AG04449 (cell line): Measurements from ENCODE around the gene SMG7.
"Not testable (repeated sequence)": the region's sequence is repeated elsewhere in the genome, so short reads cannot be mapped to it uniquely, and the experiment has no call there.

ENCODE experiments used
- CTCF ChIA-PET: fragments of 350-600 bp; formaldehyde crosslinking; extraction: SDS; loops from one replicate; lab custom pipeline; 2021; ENCODE audit warnings: antibody characterized with exemption; lab: Yijun Ruan, JAX
- POLR2A ChIA-PET: fragments of 400-600, 350-600 bp; formaldehyde crosslinking; extraction: SDS; loops from one replicate; lab custom pipeline; 2020; ENCODE audit warnings: antibody characterized with exemption, inconsistent platforms; lab: Yijun Ruan, JAX
- DNase-seq: peaks from one replicate; pipeline ENCODE4 v3.0.0-alpha.2; 2010; ENCODE audit warnings: low read depth, low spot score
- H3K4me3 ChIP-seq: 2 replicates; pipeline ENCODE4 v1.5.1; 2011; ENCODE audit warnings: low read depth, mild to moderate bottlenecking, control low read depth, low read length
- CTCF ChIP-seq: IDR thresholded peaks from one replicate; pipeline ENCODE4 v1.5.1; 2011; ENCODE audit warnings: mild to moderate bottlenecking, moderate library complexity, low read length, control low read depth, inconsistent platforms; ENCODE audit not compliant: insufficient read depth; ENCODE audit errors: missing control alignments

Gene SMG7

GRCh38 chr1:183472488-183473216 is at the start of gene SMG7:
Gene SMG7 (plus strand): TSS chr1:183472499. CDS start chr1:183472621, 122 bp downstream.
- TF ChIP-seq CTCF: no peak
- DNase-seq: no peak
- peak within 1 kb of the TSS; percentile 94 for H3K4me3 ChIP-seq
- POLR2A ChIA-PET: interaction anchor here (1.0 kb wide), 1 partner anchor 193 kb away, joined by 3 read pairs; no protein-coding TSS in a partner anchor
- CTCF ChIA-PET: interaction anchor here (1.4 to 1.6 kb wide), 2 partner anchors 10 to 67 kb away, joined by 4 to 5 read pairs; no protein-coding TSS in a partner anchor

GRCh38 chr1:183423541-183423940 is 48.8 kb upstream of the SMG7 start:
- TF ChIP-seq CTCF: no peak
- H3K4me3 ChIP-seq: no peak overlapping the region
- POLR2A ChIA-PET: no interaction called here
- no peak for DNase-seq
- CTCF ChIA-PET: no interaction called here

GRCh38 chr1:183424691-183425090 is 47.6 kb upstream of the SMG7 start:
- H3K4me3 ChIP-seq: no peak overlapping the region
- no peak for TF ChIP-seq CTCF
- DNase-seq: no peak
- ChIA-PET CTCF (interaction anchor here (1.0 kb wide), 1 partner anchor 8 kb away, joined by 3 read pairs; no protein-coding TSS in a partner anchor), POLR2A (no interaction called here)

- POLR2A ChIA-PET, H3K4me3 ChIP-seq, DNase-seq, CTCF ChIA-PET: not testable (repeated sequence)
Measured at GRCh38 chr1:183427591-183427990, 44.7 kb upstream of the SMG7 start.

- no peak for TF ChIP-seq CTCF
- H3K4me3 ChIP-seq: no peak overlapping the region
- ChIA-PET CTCF (no interaction called here), POLR2A (no interaction called here)
- DNase-seq: no peak
Measured at GRCh38 chr1:183431840-183432547, 40.3 kb upstream of the SMG7 start.

- CTCF ChIA-PET: no interaction called here
Measured at GRCh38 chr1:183432548-183432875, 39.8 kb upstream of the SMG7 start.

More at GRCh38 chr1:183432548-183432875, 39.8 kb upstream of the SMG7 start:
- no peak overlapping the region for H3K4me3 ChIP-seq
- DNase-seq: no peak
- no peak for TF ChIP-seq CTCF
- POLR2A ChIA-PET: no interaction called here
